HG03175 (cell line): ENCODE measurements around the gene PCBP2.

ENCODE experiments used
- ATAC-seq: cut with Tn5 transposase; IDR thresholded peaks from one replicate; pipeline ENCODE4 v1.9.1; 2021; ENCODE audit warnings: mild to moderate bottlenecking, moderate library complexity; ENCODE audit not compliant: unreplicated experiment

PCBP2 gene

DNA sequence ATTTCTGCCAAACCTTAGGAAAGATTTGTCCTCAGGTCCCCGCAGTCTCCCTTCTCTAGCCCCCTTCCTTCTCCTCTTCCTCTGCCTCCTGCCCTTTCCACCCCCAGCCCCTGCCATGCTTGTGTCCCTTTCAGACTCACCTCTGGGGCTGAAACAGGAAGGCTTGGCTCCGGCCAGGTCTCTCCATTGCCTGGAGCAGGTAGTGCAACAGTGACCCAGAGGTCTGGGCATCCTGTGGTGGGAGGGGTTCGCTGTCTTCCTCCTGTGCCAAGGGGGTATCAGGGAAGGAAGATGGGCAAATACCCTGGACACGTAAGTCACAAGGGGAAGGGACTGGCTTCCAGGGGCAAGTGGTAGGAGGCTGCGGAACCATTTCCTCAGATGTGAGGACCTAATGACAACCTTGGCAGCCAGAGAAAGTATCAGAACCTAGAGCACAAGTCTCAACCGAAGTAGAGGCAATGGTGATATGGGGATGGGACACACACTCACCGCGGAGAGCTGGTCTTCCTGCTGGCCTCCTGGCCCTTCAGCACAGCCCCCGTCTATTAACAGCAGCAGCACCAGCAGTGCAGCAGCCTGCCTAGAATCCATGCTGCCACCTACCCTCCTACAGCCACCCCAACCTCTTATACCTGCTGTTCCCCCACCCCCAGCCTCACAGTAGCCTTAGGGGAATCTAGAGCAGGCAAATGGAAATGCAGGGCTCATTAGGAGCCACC, 55.1 kb downstream of the PCBP2 start, which contains the start of gene NPFF:
Gene NPFF, minus strand, starts transcription at position 604 of the 722 bp plus-strand sequence. Its CDS starts 10 bp downstream, at position 594.
- ATAC-seq, result no peak

DNA sequence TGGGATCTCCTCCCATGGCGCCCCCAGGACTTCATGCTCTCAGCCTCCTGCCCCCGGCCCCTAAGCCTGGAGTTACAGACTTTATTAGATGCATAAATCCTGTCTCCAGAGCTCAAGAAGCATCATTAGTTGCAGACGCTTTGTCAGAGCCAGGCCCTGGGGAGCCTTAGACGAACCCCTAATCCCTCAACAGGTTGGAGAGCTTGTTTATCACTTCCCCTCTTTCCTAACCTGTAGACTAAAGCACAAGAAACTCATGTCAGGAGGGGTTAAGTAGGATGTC, 55.6 kb downstream of the PCBP2 start:
- ATAC-seq, result no peak

DNA sequence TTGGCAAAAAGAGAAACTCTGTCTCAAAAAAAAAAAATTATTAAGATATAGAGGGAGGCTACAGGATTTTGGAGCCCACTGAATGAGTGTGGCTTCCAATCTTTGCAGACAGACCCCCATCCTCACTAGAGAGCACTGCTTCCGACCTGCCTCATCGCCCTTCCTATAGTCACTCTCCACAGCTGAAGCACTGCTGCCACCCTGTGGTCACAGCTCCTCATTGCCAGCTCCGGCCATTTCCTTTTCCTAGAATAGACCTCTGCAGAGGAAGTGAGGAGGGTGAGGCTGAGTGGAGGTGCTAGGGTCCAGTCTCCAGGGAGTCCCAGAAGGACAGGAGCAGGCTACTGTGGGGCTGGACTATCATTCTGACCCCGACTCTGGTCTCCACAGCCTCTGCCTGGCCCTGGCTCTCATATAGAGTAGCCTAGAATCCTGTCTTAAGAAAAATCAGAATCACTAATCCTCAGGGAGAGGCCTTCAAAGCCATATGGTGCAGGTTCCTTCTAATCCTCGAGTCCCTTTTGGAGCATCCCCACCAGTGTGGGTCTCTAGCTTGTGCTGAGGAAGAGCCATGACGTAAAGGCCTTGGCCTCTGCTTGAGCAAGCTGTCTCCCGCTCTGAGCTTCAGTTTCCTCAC, 56.8 kb downstream of the PCBP2 start:
- ATAC-seq, result peak; percentile 89

DNA sequence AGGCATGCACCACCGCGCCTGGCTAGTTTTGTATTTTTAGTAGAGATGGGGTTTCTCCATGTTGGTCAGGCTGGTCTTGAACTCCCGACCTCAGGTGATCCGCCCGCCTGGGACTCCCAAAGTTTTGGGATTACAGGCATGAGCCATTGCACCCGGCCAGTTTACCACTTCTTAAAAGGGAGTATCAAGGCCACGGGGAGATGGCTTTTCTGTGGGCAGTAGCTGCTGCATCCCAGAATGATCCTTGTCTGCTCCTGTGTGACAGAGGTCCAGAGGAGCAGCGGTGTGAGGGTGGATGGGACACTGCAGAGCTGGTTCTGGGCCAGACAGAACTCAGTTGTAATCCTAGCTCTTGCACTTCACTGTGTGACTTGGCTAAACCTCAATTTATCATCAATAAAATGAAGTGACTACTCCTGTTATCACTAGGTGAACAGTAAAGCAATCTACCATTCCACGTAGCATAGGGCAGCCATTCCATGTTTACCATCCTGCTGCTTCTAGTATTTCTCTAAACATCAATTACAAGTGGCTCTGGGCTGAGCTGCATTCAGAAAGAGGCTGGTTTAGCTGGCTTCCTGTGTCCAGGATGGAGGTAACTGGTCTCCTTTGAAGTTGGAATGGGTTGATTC, 58.4 kb downstream of the PCBP2 start:
- no peak for ATAC-seq

DNA sequence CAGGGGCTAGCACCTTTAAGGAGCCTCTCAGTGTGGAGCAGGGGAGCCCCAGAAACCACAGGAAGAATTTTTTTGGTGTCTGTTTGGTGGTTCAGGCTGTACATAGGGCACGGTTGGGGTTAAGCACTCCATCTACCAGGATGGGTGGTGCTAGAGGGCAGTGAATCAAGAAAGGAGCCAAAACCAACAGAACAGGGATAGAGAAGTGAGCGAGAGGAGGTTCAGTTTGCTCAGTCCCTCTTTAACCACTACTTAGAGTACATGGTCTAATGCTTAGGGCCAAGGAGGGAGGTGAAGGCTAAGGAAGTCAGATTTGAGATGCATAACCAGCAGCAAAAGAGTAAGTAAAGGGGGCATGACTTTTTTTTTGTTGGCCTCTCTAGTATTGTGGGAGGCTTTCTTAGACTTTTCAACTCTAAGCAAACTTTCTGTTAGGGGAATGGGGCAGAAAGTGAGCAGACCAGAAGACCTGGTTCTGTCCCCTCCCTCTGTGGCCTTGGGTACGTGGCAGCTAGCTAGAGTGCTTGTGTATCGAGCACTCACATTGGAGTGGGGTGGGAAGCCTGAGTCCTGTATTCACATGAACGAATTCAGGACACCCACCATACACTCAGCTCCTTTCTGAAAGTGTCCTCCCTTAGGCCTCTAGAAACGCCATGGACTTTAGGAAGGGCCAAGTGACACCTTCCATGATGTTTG, 62.0 kb downstream of the PCBP2 start:
- no peak for ATAC-seq

DNA sequence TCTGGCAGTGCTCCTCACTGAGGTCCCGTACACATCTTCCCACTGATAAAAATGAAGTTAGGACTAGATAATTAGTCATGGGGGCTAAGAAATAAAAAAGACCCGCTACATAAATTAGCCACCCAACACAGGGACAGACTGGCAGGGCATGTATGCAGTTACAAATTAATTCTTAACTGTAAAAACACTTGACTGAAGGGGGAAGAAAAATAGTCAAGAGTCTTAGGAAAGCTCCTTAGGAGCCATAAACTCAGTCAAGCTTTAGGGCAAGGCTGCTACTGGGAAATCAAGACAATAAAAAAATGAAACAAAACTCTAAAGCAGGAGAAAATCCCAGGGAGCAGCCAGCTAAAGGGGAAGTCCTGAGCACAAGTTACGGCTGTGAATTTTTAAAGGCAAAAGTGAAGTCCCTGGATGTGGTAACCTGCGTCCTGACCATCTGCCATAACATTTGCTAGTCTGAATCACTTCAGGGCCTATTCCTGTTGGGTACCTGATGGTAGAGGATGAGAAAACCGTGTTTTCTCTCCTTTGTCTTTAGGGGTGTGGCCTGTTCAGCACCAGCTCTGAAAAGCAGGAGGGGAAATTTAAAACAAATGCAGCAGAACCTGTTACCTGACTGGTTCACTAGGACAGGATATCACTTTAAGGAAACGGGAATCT, 62.9 kb downstream of the PCBP2 start:
- no peak for ATAC-seq

DNA sequence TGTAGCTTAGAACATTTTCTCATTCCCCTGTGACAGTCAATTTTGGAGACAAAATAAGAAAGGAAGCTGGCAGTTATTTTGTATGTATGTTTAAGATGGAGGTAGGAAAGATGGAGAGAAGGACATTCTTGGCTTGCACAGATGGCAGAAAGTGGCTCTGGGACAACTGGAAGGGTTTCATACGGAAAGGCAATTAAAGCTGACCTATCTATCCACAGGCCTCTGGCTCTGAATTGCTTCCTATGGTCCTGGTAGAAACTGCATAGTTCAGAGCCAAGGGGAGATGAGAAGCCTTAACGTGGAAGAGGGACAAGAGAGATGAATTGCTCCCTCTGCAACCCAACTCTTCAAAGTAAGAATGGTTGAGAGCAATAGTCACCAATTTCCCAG, 63.4 kb downstream of the PCBP2 start:
- no peak for ATAC-seq

DNA sequence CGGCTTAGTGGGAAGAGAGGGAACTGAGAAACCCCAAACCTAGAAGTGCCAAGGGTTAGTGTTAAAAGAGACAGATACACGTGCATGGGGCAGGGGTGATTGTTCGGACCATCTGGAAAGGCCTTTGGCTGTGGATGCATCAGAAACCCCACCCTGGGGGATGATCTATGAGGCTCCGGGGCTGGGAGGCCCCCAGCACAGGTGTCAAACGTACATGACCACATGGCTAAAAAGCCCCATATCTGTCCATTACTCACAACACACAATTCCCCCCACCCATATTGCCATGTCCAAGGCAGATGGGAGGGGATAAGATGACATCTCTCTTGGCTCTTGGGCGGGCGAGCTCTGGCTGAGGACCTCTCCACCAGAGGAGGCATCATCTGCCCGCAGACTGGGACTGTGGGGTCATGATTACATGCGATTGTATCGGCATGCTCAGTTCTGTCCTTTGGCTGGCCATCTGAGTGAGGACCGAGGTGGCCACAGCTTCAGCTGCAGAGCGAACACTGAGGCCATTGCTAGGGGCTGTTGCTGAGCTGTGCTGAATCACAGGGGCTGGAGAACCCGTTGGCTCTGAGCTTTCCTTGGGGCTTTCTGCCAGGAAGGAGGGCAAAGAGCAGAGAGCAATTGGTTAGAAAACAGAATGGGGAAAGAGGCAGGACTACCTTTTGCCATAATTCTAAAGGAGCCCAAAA, 65.0 kb downstream of the PCBP2 start:
- no peak for ATAC-seq

DNA sequence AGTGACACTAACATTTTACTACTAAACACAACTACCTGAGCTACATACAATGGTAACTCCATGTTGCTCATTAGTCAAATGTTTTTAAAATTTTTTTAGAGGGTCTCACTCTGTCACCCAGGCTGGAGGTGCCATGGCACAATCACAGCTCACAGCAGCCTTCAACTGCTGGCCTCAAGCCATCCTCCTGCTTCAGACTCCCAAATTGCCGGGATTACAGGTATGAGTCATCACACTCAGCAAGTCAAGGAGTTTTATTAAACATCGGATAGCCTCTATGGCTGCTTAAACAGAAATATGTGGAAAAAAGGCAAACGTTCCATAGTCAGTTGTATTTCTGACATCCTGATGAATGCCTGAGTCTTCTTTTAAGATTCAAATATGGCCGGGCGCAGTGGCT, 66.5 kb downstream of the PCBP2 start:
- ATAC-seq, result no peak

DNA sequence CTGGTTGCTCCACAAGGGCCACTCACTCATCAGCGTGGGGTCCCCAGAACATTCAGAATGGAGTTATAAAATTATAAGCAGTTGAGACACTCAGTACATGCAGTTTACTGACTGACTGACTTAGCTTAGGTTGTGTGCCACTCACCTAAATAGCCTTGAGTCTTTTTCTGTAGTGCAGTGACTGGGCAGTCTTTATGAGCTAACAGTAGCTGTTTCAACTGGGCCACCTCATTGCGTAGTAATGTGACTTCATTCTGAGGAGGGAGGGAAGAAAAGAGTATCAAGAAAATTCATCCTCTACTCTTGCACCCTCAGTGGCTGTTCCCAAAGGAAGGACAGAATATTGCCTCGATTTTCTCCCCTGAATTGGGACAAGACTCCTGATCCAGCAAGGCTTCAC, 71.2 kb downstream of the PCBP2 start:
- no peak for ATAC-seq

DNA sequence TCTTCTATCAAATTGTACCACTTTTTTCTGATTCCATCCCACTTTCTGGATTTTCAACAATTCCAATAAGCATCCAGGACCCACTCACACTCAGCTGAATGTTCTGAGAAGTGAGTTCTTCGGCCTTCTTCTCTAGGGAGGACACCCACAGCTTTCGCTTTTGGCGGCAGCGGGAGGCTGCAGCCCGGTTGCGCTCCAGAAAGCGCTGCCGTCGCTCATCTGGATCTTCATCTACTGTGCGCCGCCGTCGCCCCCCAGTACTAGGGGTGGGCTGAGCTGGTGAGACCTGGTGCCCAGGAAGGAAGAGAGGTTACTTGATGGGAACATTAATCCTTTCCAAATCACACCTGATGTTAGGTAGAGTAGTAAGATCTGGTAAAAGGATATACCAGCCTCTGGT, 72.6 kb downstream of the PCBP2 start:
- no peak for ATAC-seq

DNA sequence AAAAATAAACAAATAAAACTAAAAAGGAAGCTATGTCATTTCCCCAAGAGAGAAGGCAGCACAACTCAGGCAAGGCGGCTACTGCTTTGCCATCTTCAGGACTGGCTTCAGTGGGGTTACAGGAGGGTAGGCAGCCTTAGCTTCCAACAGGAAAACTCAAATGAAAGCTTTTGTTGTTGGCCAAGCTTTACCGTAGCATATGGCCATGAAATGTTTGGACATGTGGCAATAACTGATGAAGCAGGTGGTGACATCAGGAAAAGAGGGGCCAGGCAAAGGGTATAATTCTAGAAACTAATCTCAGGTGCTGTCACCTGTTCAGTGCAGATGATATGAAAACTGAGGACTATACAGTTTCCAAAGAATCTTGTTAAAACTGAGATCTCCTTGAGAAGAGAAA, 78.2 kb downstream of the PCBP2 start:
- no peak for ATAC-seq
